Measurements from ENCODE around the gene IL17RC.
"Not testable (repeated sequence)": the region's sequence is repeated elsewhere in the genome, so short reads cannot be mapped to it uniquely, and the experiment has no call there.

Gene IL17RC

GRCh38 chr3:9893739-9894138 is 23.2 kb upstream of the IL17RC start:
- in situ Hi-C loops (cut with HindIII; ENCODE audit: low sequenced_read_pairs) = no loop called here

DNA sequence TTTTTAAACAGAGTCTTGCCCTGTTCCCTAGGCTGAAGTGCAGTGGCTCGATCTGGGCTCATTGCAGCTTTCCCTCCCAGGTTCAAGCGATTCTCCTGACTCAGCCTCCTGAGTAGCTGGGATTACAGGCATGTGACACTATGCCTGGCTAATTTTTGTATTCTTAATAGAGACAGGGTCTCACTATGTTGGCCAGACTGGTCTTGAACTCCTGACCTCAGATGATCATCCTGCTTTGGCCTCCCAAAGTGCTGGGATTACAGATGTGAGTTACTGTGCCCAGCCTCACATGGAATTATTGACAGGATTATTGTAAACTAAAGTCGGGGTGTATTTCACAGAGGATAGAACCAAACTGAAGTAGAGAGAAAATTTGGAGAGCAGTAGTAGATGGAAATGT is 21.2 kb upstream of the IL17RC start:
- in situ Hi-C loops (cut with HindIII; ENCODE audit: low sequenced_read_pairs) = not testable (repeated sequence)

DNA sequence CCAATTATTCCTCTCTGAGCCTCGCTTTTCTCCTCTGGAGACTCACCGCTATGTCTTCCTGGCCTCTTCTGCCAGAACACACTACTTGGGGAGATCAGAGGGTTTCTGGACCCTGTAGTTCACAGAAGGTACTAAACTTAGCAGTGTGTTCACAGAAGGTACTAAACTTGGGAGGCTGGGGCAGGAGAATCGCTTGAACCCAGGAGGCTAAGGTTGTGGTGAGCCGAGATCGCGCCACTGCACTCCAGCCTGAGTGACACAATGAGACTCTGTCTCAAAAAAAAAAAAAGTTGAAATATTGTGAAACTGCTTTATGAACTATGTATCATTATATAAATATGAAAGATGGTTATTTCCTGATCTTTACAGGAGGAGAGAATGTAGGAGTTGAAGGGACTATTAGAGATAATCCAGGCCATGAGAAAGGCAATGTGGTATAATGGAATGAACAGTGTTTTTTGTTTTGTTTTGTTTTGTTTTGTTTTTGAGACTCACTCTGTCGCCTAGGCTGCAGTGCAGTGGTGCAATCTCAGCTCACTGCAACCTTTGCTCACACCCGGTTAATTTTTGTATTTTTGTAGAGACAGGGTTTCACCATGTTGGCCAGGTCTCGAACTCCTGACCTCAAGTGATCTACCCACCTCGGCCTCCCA is 20.0 kb upstream of the IL17RC start:
- in situ Hi-C loops (cut with HindIII; ENCODE audit: low sequenced_read_pairs) = not testable (repeated sequence)

GRCh38 chr3:9897408-9898372 is 19.2 kb upstream of the IL17RC start:
- in situ Hi-C loops (cut with HindIII; ENCODE audit: low sequenced_read_pairs) = no loop called here

GRCh38 chr3:9898467-9899241 is 18.2 kb upstream of the IL17RC start:
- in situ Hi-C loops (cut with HindIII; ENCODE audit: low sequenced_read_pairs) = no loop called here

GRCh38 chr3:9899289-9899791 is 17.6 kb upstream of the IL17RC start:
- in situ Hi-C loops (cut with HindIII; ENCODE audit: low sequenced_read_pairs) = no loop called here

GRCh38 chr3:9900965-9901415 is 15.9 kb upstream of the IL17RC start:
- in situ Hi-C loops (cut with HindIII; ENCODE audit: low sequenced_read_pairs) = not testable (repeated sequence)

GRCh38 chr3:9901967-9902366 is 14.9 kb upstream of the IL17RC start:
- in situ Hi-C loops (cut with HindIII; ENCODE audit: low sequenced_read_pairs) = no loop called here

- in situ Hi-C loops (cut with HindIII; ENCODE audit: low sequenced_read_pairs) = no loop called here
Observed at GRCh38 chr3:9902372-9903237, 14.3 kb upstream of the IL17RC start, which contains the start of gene IL17RE. Gene IL17RE, plus strand, starts transcription at chr3:9902848. Its CDS starts 85 bp downstream, at chr3:9902933.

- in situ Hi-C loops (cut with HindIII; ENCODE audit: low sequenced_read_pairs) = no loop called here
Observed at GRCh38 chr3:9903238-9903624, 13.7 kb upstream of the IL17RC start.

- in situ Hi-C loops (cut with HindIII; ENCODE audit: low sequenced_read_pairs) = no loop called here
Observed at GRCh38 chr3:9903904-9904303, 13.0 kb upstream of the IL17RC start.

DNA sequence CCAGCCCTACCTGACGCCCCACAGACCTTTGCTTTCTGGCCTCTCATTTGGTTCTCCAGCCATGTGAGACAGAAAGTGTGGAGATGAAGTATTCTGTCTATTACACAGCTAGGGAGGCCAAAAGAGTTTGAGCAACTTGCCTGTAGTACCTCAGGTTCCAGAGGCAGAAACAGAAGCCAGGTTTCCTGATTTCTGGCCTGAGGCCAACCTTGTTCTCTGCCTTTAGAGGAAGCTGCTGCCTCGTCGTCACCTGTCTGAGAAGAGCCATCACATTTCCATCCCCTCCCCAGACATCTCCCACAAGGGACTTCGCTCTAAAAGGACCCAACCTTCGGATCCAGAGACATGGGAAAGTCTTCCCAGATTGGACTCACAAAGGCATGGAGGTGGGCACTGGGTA is 10.4 kb upstream of the IL17RC start:
- in situ Hi-C loops (cut with HindIII; ENCODE audit: low sequenced_read_pairs) = no loop called here

DNA sequence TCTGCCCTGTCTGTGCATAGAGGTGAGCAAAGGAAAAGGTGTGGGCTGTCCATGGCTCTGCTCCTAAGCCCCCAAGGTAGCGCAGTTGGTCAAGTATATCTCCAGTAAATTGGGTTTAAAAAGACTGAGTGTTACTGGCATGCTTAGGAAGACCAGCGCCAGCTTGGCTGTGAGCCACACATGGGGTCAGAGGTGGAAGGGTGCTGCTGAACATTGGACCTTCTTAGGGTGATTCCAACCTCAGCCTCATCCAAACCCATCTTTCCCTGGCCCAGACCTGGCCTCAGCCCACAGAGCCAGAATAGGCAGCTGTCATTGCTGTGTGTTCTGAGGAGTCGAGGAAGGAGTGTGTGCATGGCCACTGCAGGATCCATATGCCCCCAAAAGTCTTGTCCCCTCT is 8.6 kb upstream of the IL17RC start:
- in situ Hi-C loops (cut with HindIII; ENCODE audit: low sequenced_read_pairs) = no loop called here

GRCh38 chr3:9909221-9910013 is 7.5 kb upstream of the IL17RC start:
- in situ Hi-C loops (cut with HindIII; ENCODE audit: low sequenced_read_pairs) = no loop called here

- in situ Hi-C loops (cut with HindIII; ENCODE audit: low sequenced_read_pairs) = no loop called here
Observed at GRCh38 chr3:9911863-9912262, 5.0 kb upstream of the IL17RC start.

DNA sequence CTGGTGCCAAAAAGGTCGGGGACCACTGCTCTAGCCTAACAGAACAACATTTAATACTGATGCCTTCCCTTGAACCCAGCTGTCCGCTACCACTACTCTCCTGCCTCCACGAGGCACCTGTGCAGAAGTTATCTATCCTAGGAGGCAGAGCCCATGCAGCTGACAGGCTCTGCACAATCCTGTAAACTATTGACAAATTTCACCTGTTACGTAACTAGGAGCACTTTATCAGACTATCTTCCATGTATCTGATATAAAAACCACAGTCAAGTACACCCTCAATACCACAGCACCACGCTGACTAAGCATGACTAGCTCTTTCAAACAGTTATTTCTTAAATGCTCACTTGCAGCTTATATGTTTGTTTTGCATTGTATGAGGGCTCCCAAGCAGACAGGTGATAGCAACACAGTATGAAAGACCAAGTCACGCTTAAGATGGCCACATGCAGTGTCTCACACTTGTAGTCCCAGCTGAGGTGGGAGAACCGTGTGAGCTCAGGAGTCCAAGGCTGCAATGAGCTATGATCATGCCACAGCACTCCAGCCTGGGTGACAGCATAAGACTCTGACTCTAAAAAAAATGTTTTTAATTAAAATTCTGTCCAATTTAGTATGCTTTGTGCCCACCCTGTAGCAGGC is 4.5 kb upstream of the IL17RC start:
- in situ Hi-C loops (cut with HindIII; ENCODE audit: low sequenced_read_pairs) = no loop called here

DNA sequence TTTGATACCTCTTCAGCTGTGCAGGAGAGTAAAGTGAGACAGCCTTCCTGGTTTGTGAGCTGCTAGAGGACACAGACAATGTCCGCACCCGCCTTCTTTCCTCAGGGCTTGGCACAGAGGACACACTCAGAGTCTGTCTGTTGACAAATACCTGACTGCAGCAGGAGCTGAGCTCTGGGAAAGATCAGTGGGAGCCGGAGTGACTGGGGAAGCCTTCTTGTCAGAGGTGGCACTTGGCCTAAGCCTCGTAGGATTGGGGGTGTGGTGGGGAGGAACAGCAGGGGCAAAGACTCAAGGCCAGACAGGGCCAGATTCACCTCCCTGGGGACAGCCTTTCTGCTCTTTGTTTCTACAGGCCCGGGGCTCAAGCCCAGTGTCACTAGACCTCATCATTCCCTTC is 3.3 kb upstream of the IL17RC start:
- in situ Hi-C loops (cut with HindIII; ENCODE audit: low sequenced_read_pairs) = no loop called here

- in situ Hi-C loops (cut with HindIII; ENCODE audit: low sequenced_read_pairs) = no loop called here
Observed at GRCh38 chr3:9914011-9914410, 2.9 kb upstream of the IL17RC start.
